ENCODE measurements around the gene EFHD1. TPM values are rescaled to one million over a fixed set of nuclear protein-coding genes. Genes with fewer than 3 reads are reported as not detected.
A peak's percentile ranks its signal among the peaks of the same experiment; 100 is the strongest.

EFHD1 gene, protein sequence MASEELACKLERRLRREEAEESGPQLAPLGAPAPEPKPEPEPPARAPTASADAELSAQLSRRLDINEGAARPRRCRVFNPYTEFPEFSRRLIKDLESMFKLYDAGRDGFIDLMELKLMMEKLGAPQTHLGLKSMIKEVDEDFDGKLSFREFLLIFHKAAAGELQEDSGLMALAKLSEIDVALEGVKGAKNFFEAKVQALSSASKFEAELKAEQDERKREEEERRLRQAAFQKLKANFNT
- 1.2 and 1.7 TPM in 2 replicates for total RNA-seq (2014; rRNA removed; shearing (Covaris generic))

DNA sequence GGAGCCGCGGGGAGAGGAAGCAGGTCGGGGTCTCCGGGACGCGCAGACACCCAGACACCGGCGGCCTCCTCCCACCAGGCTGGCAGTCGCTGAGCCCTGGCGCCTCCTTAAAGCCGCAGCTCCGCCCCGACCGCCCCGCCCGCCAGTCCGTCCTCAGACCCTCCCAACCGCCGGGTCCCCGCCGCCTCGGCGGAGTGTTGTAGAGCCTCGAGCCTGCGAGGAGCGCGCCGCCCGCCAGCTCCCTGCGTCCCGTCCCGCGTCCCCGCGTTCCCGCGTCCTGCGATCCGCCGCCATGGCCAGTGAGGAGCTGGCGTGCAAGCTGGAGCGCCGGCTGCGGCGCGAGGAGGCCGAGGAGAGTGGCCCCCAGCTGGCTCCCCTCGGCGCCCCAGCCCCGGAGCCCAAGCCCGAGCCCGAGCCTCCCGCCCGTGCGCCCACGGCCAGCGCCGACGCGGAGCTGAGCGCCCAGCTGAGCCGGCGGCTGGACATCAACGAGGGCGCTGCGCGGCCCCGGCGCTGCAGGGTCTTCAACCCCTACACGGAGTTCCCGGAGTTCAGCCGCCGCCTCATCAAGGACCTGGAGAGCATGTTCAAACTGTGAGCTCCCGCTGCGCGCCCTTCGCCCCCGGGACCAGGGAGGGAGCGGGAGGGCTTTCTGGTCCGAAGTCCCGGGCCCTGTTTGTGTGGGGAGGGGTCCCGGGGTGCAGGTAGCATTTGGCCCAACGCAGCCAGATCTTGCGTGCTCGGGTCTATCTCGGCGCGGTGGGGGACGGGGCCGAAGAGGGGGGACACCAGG, at the start of gene EFHD1:
TSS of gene EFHD1 (plus strand) at position 192 of the 793 bp plus-strand sequence. CDS start at position 293, 101 bp downstream.
- peak; percentile 70 for DNase-seq (ENCODE audit: low read depth)

DNA sequence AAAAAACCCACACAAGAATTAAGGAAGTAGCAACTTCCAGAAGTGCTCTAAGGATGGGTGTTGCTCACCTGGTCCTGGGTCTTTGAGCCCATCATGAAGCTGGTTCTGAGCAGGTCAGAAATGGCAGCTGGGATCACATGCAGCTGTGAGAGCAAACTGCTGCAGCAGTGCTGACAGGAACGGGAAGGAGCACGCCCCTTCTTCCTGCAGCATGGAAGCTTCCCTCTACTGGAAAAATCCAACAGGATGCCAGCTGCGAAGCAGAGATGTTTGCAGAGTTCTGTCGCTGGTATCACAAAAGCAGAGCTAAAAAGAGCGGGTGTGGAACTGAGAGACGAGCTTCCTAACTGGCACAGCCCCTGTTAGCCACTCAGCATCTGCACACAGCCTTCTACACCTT, 49.2 kb upstream of the EFHD1 start:
- no peak for DNase-seq (ENCODE audit: low read depth)

DNA sequence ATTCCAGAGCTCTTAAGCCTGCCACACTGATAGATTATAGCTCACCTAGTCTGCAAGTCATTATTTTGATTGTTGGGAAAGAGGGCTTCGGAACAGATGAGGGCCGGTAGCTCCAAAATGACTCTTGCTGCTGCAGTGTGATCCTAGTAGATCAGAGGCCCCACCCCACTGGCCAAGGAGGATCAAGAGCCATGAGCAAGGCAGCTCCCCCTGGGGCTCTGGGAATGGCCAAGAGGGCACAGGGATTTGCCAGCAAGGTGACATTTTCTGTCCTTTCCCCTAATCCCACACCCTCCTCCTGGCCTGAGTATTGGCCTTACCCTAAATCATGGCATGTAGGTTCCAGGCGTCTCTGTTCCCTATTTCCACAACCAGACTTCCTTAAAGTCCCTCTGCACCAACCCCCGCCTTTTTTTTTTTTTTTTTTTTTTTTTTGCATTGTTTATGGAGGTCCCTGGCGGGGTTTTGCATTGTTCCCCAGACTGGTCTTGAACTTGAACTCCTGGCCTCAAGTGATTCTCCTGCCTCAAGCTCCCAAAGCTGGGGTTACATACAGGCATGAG, 46.4 kb upstream of the EFHD1 start:
- DNase-seq (ENCODE audit: low read depth), result no peak

DNA sequence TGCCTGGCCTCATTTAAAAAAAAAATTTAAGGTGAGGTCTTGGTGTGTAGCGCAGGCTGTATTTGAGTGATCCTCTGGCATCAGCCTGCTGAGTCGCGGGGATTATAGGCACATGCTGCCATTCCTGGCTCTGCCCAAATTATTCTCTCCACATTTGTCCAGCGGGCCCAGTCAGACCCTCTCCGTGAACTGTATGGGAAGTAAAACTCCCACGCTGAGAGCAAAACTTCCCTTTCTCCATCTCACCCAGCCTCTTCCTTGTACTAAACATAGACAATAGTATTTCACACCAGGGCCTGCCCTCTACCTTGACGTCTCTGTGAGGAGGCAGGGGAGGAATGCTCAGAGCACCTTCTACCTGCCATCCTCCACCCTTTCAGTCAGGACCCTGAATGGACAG, 45.9 kb upstream of the EFHD1 start:
- no peak for DNase-seq (ENCODE audit: low read depth)

DNA sequence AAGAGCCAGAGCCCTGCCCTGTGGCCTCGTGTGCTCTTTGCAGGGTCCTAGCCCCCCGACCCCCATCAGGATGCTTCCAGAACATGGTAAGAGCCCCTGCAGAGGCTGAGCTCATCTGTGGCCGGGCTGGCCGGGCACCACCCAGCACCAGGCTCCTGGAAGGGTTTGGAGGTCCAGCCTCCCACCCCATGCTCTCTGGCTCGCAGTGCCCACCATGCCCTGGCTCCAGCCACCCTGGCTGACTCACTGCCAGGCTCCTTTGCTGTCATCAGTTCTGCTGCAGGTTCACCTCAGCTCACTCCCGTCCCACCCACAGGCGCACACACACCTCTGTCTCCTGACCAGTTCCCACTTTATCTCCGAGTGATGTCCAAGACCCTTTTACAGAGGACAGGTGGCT, 45.4 kb upstream of the EFHD1 start:
- DNase-seq (ENCODE audit: low read depth), result no peak

DNA sequence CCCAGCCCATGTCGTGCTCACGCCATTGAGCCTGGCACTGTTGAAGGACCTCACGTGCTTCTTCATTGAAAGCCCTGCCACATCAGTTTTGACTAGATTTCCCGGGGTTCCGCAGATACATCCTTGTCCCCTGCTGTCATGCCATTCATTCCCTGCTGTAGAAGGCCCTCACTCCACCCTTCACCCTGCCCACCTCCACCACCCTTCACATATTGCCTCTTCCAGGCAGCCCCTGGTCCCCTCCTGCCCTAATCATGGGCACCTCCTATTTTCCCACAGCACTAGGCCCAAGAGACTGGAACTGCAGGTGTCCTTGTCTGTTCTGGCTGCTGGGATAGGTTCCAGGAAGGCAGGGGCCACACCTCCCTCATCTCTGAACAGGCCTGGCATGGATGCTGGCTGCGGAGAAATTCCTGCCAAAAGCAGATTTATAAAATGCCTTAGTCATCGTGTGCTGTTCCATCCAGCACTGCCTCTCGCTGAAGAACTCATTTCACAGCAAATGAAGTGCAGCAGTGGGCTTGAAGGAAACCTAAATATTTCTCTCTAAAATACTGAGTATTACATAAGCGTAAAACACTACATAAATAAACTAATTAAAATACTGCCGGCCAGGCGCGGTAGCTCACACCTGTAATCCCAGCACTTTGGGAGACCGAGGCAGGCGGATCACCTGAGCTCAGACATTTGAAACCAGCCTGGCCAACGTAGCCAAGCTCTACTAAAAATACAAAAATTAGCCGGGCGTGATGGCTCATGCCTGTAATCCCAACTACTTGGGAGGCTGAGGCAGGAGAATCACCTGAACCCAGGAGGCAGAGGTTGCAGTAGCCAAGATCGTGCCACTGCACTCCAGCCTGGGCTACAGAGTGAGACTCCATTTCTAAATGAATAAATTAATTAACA, 44.5 kb upstream of the EFHD1 start:
- DNase-seq (ENCODE audit: low read depth), result peak; percentile 71

DNA sequence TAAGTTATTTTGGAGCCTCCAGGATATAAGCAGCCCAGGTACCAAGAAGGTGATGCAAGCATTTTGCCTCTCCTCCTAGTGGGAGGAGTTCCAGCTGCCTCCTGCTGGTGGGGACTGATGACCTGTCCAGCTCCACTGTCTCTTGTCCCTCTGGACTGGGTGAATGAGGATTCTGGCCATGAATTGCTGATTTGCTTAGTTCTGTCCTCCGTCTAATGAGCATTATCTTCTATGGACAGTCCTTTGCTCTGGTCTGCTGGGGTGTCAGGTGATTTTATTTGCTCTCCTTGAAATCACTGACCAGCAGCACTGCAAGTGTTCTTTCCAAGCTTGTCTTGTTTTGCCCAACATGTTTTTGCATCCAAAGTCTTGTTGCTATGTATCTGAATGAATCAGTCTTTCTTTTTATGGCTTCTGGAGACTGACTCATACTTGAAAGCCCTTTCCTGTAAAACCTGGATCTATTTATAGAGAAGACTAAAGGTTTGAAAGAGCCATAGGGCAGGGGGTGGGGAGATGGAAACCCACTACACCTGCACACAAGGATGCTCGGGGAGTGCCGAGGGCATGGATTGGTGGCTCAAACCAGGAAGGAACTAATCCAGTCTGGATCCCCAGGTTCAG, 40.5 kb upstream of the EFHD1 start:
- peak; percentile 80 for DNase-seq (ENCODE audit: low read depth)

DNA sequence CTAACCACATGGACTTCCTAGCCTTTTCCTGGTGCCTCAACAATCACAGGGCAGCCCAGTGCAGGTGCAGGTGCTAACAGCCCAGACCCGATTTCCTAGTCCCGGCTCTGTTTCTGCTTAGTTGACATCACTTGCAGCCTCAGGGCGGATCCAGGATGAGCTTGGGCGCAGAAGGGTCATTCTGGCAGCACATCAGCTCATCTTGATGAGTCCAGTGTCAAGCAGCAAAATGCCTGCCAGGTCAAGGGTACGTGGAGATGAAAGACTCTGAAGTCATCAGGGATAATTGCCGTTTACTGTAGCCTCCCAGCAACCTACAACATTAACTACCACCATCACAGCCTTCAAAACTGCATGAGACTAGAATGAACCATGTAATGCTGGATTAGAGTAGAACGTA, 39.4 kb upstream of the EFHD1 start:
- DNase-seq (ENCODE audit: low read depth), result peak; percentile 11

DNA sequence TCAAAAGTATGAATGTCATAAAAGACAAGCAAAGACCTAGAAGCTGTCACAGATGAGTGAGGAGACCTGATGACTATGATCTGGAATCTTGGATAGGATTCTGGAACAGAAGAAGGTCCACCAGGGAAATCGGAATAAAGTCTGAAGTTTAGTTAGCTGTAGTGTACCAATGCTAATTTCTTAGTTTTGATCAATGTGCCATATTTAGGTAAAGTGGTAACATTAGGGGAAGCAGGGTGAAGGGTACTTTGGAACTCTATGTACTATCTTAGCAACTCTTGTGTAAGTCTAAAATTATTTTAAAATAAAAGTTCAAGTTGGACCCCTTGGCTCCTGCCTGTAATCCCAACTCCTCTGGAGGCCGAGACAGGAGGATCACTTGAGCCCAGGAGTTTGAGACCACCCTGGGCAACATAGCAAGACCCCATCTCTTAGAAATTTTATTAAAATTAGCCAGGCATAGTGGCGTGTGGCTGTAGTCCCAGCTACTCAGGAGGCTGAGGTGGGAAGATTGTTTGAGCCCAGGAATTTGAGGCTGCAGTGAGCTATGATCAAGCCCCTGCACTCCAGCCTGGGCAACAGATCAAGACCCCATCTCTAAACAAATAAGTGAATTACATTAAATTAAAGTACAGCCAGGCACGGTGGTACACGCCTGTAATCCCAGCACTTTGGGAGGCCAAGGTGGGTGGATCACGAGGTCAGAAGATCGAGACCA, 35.9 kb upstream of the EFHD1 start:
- DNase-seq (ENCODE audit: low read depth), result no peak

DNA sequence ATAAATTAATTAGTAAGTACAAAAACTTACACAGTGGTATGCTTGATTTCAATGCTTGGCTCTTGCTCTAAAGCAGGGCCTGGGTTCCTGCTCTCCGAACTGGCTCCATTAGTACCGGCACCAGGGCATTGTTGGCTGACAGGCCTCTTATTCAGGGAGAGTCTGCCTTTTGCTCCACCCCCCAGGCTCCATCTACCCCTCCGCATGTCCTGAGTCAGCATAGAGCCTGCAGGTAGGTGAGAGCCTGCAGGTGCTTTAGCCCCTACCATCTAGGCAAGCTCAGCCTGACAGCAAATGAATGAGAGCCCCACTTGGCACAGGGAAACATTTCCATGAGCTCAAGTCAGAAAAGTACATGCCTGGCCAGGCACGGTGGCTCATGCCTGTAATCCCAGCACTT, 35.1 kb upstream of the EFHD1 start:
- no peak for DNase-seq (ENCODE audit: low read depth)

DNA sequence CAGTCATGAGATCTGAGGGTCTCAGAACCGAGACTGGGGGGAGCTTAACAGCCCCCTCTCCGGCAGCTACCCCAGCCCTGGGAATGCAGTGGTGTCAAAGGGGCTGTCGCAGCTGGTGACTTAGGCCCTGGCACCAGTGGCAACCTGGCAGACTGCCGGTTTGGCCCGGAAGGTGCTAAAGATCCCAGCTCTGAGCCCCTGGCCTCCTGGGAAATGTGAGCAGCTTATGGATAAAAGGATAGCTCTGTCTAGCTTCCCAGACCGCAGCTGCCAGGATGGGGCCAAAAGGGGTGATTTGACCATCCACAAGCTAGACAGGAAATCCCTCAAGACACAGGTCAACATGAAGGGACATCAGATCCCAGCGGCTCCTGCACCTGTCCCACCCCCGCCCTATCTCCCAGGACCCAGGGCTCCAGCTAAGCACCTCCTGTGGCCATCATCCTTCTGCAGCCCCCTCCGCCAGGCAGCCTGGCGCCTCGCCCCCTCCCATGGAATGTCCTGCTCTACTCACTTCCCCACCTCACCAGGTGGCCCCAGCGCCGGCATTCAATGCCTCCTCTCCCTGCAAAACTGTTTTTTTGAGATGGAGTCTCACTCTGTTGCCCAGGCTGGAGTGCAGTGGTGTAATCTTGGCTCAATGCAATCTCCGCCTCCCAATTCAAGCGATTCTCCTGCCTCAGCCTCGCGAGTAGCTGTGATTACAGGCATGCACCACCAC, 33.2 kb upstream of the EFHD1 start:
- no peak for DNase-seq (ENCODE audit: low read depth)

DNA sequence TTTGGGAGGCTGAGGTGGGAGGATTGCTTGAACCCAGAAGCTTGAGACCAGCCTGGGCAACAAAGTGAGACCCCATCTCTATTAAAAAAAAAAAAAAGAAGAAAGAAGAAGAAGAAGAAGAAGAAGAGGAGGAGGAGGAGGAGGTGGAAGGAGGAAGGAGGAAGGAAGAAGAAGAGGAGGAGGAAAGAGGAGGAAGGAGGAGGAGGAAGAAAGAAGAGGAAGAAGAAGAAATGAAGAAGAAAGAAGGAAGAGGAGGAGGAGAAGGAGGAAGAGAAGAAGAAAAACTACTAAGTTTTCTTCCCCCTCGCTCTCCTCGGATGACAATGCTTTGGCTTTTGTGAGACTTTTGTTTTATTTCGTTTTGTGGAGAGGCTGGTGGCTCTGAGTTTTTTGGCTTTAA, 30.1 kb upstream of the EFHD1 start:
- DNase-seq (ENCODE audit: low read depth), result no peak

DNA sequence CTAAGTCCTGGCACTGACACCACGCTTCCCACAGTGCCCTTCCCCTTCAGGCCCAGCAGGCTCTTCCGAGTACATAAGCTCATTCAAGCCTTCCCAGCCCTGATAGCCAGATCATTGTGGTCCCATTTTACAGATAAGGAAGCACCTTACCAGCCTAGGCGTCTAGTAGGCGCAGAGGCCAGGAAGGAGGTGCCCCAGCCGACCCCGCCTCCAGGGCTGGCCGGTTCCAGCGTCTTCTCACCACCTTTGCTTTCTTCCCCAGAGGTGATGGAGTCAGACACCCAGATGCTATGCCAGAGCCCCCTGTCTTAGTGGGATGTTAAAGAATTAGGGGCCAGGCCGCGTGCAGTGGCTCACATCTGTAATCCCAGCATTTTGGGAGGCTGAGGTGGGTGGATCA, 28.9 kb upstream of the EFHD1 start:
- no peak for DNase-seq (ENCODE audit: low read depth)

DNA sequence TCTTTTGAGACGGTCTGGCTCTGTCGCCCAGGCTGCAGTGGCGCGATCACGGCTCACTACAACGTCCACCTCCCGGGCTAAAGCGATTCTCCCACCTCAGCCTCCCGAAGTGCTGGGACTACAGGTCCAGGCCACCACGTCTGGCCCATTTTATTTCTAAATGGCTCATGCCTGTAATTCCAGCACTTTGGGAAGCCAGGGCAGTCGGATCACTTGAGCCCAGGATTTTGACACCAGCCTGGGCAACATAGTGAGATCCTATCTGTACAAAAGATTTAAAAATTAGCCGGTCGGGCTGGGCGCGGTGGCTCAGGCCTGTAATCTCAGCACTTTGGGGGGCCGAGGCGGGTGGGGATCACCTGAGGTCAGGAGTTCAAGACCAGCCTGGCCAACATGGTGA, 26.4 kb upstream of the EFHD1 start:
- no peak for DNase-seq (ENCODE audit: low read depth)

DNA sequence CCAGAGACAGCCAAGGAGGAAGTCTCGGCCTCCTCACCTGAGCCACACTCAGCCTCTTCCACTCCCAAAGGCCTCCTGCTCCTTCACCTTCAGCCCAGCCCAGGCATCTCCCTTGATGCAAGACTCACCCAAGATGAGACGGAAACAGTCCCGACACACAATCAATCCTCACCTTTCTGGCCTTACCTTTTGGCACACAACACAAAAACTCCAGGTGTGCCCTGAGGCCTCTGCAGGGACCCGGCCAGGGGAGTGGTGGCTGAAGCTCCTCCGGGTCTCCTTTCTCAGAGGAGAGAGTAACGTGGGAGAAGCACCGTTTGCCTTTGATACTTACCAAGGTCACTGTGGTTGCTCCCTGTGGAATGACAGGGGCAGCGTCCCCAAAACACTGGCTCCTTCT, 23.8 kb upstream of the EFHD1 start:
- no peak for DNase-seq (ENCODE audit: low read depth)

DNA sequence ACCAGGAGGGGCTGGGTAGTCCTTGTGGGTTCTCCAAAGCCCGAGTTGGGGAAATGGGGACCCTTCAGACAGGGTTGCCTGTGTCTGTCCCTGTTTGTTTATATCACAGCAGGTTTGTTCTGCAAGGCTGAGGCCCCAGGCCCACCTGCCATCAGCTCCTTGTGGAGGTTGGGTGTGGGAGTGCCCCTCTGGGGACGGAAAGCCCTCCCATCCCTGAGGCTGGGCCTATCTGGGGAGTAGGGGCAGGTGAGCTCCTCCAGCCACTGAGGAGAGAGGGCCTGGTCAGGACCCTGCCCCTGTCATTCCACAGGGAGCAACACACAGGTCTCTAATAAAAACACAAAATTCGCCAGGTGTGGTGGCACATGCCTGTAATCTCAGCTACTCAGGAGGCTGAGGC, 23.3 kb upstream of the EFHD1 start:
- DNase-seq (ENCODE audit: low read depth), result no peak

DNA sequence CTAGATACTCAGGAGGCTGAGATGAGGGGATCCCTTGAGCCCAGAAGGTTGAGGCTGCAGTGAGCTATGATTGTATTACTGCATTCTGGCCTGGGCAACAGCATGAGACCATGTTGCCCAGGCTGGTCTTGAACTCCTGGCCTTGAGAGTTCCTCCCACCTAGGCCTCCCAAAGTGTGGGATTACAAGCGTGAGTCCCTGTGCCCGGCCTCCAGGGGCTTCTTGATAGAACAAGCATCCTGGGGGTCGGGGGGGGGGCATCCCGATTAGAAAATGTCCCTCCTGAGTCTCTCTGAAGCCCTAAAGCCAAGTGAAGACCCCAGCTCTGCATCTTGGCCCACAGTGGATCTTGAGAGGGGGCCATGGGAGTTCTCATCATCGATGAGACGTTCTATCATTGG, 22.3 kb upstream of the EFHD1 start:
- no peak for DNase-seq (ENCODE audit: low read depth)

DNA sequence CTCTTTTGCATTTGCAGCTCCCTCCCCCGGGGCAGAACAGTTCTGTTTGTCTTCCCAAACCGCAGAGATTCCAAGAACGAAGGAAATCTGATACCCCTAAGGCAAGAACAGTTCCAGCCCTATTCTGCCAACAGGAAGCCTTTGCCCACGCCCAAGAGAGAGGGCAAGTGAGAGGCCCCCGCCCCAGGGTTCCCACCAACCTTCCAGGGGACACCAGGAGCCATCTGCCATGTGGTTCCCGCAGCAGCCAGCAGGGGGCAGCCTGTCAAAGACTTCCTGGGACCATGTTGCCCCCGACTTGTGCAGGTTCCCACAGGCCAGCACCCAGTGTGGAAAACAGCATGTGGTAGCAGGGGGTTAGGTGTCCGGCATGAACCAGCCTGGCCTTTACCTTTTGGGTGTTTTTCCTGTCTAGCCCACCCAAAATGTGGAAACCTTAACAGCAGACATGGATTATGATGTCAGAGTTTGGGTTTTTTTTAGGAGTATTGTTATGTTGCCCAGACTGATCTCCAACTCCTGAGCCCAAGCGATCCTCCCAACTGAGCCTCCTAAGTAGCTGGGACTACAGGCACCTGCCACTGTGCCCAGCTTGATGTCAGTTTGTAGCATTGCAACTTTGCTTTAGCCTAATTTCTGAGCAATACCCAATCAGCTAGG, 21.7 kb upstream of the EFHD1 start:
- DNase-seq (ENCODE audit: low read depth), result peak; percentile 94

DNA sequence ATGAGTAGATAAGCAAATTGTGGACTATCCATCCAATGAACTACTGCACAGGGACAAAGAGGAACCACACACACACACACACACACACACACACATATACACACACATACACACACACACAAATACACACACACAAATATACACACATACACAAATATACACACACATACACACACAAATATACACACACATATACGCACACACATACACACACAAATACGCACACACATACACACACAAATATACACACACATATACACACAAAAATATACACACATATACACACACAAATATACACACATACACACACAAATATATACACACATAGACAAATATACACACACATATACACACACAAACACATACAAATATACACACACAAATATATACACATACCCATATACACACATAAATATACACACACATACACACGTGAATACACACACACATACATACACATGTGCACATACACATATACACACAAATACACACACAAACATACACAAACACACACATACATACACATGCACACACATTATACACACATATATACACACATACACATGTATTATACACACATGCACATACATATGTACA, 19.8 kb upstream of the EFHD1 start:
- no peak for DNase-seq (ENCODE audit: low read depth)
